ENCODE results near the gene PCMT1. TPM values are rescaled to one million over a fixed set of nuclear protein-coding genes. Genes with fewer than 3 reads are reported as not detected.

Gene PCMT1
- total RNA-seq, 2 donors from 2014 or later = 83.5 to 86.2 TPM

- peaks cover 0 to 1% of the 10 kb centered on the region in 2 donors for H3K36me3 Mint-ChIP-seq (ENCODE audit: insufficient read depth in 2 of 2)
- H3K9me3 Mint-ChIP-seq = no peaks in the 10 kb centered on the region
- ATAC-seq (replicated peaks in 1 of 2) = no peak
- no peak for DNase-seq
- H3K27ac Mint-ChIP-seq = no peak overlapping the region
- peaks cover 37% of the 10 kb centered on the region for H3K4me1 Mint-ChIP-seq (ENCODE audit: low read depth)
- no peak overlapping the region for H3K4me3 Mint-ChIP-seq
- no peaks in the 10 kb centered on the region for H3K27me3 Mint-ChIP-seq (ENCODE audit: low read depth)
Measured at GRCh38 chr6:149754548-149754947, 5.0 kb downstream of the PCMT1 start.

- no peak for DNase-seq
- Mint-ChIP-seq H3K27me3 (ENCODE audit: low read depth) (no peaks in the 10 kb centered on the region), H3K27ac (no peak overlapping the region), H3K4me3 (no peak overlapping the region), H3K36me3 (ENCODE audit: insufficient read depth in 2 of 2) (peaks cover 3 to 5% of the 10 kb centered on the region in 2 donors), H3K9me3 (no peaks in the 10 kb centered on the region), H3K4me1 (ENCODE audit: low read depth) (peaks cover 41% of the 10 kb centered on the region)
- no peak for ATAC-seq (replicated peaks in 1 of 2)
Measured at GRCh38 chr6:149755300-149756260, 6.0 kb downstream of the PCMT1 start.

DNA sequence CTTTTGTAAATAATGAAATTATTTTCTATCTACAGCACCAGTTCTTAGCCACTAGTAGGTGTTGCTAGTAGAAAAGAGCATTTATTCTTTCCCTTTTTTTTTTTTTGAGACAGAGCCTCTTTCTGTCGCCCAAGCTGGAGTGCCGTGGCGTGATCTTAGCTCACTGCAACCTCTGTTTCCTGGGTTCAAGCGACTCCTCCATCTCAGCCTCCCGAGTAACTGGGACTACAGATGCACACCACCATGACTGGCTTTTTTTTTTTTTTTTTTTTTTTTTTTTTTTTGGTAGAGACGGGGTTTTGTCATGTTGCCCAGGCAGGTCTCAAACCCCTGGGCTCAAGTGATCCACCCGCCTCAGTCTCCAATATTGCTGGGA lies 6.7 kb downstream of the PCMT1 start:
- no peaks in the 10 kb centered on the region for H3K27me3 Mint-ChIP-seq (ENCODE audit: low read depth)
- peaks cover 40% of the 10 kb centered on the region for H3K4me1 Mint-ChIP-seq (ENCODE audit: low read depth)
- no peak overlapping the region for H3K4me3 Mint-ChIP-seq
- no peaks in the 10 kb centered on the region for H3K9me3 Mint-ChIP-seq
- peaks cover 3 to 5% of the 10 kb centered on the region in 2 donors for H3K36me3 Mint-ChIP-seq (ENCODE audit: insufficient read depth in 2 of 2)
- no peak for ATAC-seq (replicated peaks in 1 of 2)
- H3K27ac Mint-ChIP-seq = no peak overlapping the region
- no peak for DNase-seq

DNA sequence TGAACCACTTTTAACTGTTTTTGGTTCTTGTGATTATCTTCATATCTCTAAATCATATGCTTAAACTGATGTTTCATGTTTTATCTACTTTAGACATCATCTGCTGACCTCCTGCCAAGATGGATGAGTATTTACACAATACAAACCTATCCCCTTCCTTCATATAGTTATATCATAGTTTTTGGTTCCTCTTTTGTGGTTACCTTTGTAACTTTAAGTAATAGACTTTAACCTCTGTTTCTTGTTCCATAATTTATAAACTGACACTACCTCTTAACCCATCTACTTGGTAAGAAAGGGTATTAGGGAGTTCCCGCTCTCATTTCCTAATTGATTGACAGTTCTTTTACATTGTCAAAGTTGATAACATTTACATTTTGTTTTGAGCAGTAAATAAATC lies 11.9 kb downstream of the PCMT1 start:
- no peak overlapping the region for H3K4me3 Mint-ChIP-seq
- peaks cover 6 to 14% of the 10 kb centered on the region in 2 donors for H3K36me3 Mint-ChIP-seq (ENCODE audit: insufficient read depth in 2 of 2)
- H3K27me3 Mint-ChIP-seq (ENCODE audit: low read depth) = no peaks in the 10 kb centered on the region
- H3K9me3 Mint-ChIP-seq = peaks cover 2 to 3% of the 10 kb centered on the region in 2 donors
- ATAC-seq (replicated peaks in 1 of 2) (no peak), DNase-seq (no peak)
- peaks cover 11% of the 10 kb centered on the region for H3K4me1 Mint-ChIP-seq (ENCODE audit: low read depth)
- peak overlapping the region; percentile 27 for H3K27ac Mint-ChIP-seq

GRCh38 chr6:149763866-149764265 lies 14.3 kb downstream of the PCMT1 start:
- Mint-ChIP-seq H3K9me3 (peaks cover 4 to 5% of the 10 kb centered on the region in 2 donors), H3K27ac (no peak overlapping the region), H3K27me3 (ENCODE audit: low read depth) (no peaks in the 10 kb centered on the region), H3K4me3 (no peak overlapping the region), H3K4me1 (ENCODE audit: low read depth) (peaks cover 16% of the 10 kb centered on the region), H3K36me3 (ENCODE audit: insufficient read depth in 2 of 2) (peaks cover 9 to 18% of the 10 kb centered on the region in 2 donors)
- no peak for ATAC-seq (replicated peaks in 1 of 2)
- DNase-seq = no peak

- Mint-ChIP-seq H3K27ac (no peak overlapping the region), H3K4me3 (no peak overlapping the region), H3K36me3 (ENCODE audit: insufficient read depth in 2 of 2) (peaks cover 11 to 18% of the 10 kb centered on the region in 2 donors), H3K4me1 (ENCODE audit: low read depth) (peaks cover 5% of the 10 kb centered on the region), H3K9me3 (peaks cover 4 to 5% of the 10 kb centered on the region in 2 donors), H3K27me3 (ENCODE audit: low read depth) (no peaks in the 10 kb centered on the region)
- no peak for ATAC-seq (replicated peaks in 1 of 2)
- DNase-seq = no peak
Measured at GRCh38 chr6:149766156-149766769, 16.7 kb downstream of the PCMT1 start.

- Mint-ChIP-seq H3K27me3 (ENCODE audit: low read depth) (no peaks in the 10 kb centered on the region), H3K27ac (peak overlapping the region; percentile 64), H3K9me3 (peaks cover 4 to 5% of the 10 kb centered on the region in 2 donors), H3K4me1 (ENCODE audit: low read depth) (peaks cover 5% of the 10 kb centered on the region), H3K36me3 (ENCODE audit: insufficient read depth in 2 of 2) (peaks cover 11 to 22% of the 10 kb centered on the region in 2 donors), H3K4me3 (no peak overlapping the region)
- ATAC-seq (replicated peaks in 1 of 2) (no peak), DNase-seq (no peak)
Measured at GRCh38 chr6:149769676-149770075, 20.1 kb downstream of the PCMT1 start.

DNA sequence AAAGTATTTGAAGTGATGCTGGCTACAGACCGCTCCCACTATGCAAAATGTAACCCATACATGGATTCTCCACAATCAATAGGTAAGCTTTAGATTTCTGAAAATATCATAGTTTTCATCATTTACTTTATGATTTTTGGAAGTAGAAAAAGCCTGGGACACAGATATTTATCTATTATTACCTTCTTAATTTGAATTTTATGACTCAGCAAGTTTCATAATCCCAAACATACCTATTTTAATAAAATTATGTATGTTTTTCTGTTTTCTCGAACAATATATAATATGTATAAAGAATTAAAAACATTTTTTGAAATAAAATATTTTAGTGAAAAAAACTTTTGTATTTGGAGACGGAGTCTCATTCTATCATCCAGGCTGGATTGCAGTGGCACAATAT lies 21.6 kb downstream of the PCMT1 start:
- Mint-ChIP-seq H3K4me1 (ENCODE audit: low read depth) (peaks cover 5% of the 10 kb centered on the region), H3K27me3 (ENCODE audit: low read depth) (no peaks in the 10 kb centered on the region), H3K36me3 (ENCODE audit: insufficient read depth in 2 of 2) (peaks cover 8 to 17% of the 10 kb centered on the region in 2 donors), H3K27ac (no peak overlapping the region), H3K9me3 (peaks cover 2% of the 10 kb centered on the region in 2 donors), H3K4me3 (no peak overlapping the region)
- ATAC-seq (replicated peaks in 1 of 2) = no peak
- DNase-seq = no peak

DNA sequence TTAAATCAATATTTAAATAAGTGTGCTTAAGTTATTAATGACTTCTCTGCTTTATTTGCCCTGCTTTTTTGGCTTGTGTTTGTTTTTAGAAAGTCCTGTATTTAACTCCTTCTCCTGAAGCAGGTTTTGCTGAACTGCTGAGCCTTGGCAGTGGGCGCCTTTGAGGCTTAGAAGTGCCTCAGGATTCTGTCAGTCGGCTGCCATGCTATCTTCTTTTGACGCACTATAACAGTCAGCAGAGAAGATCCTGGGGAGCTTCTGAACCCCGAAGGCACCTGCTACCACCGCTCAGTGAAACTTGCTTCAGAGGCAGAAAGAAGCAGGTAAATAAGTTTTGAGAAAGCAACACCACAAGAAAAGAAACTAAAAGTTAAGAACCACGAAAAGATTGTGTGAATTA lies 22.4 kb downstream of the PCMT1 start:
- Mint-ChIP-seq H3K9me3 (no peaks in the 10 kb centered on the region), H3K36me3 (ENCODE audit: insufficient read depth in 2 of 2) (peaks cover 5 to 11% of the 10 kb centered on the region in 2 donors), H3K27ac (no peak overlapping the region), H3K27me3 (ENCODE audit: low read depth) (no peaks in the 10 kb centered on the region), H3K4me3 (no peak overlapping the region), H3K4me1 (ENCODE audit: low read depth) (peaks cover under 1% of the 10 kb centered on the region)
- DNase-seq = no peak
- no peak for ATAC-seq (replicated peaks in 1 of 2)

- H3K27ac Mint-ChIP-seq = no peak overlapping the region
- peaks cover 2 to 10% of the 10 kb centered on the region in 2 donors for H3K36me3 Mint-ChIP-seq (ENCODE audit: insufficient read depth in 2 of 2)
Measured at GRCh38 chr6:149777624-149778023, 28.1 kb downstream of the PCMT1 start.

GRCh38 chr6:149779644-149779963 lies 30.1 kb downstream of the PCMT1 start:
- peaks cover 2 to 11% of the 10 kb centered on the region in 2 donors for H3K36me3 Mint-ChIP-seq (ENCODE audit: insufficient read depth in 2 of 2)
- no peaks in the 10 kb centered on the region for H3K27me3 Mint-ChIP-seq (ENCODE audit: low read depth)
- no peaks in the 10 kb centered on the region for H3K4me1 Mint-ChIP-seq (ENCODE audit: low read depth)
- DNase-seq (no peak), ATAC-seq (replicated peaks in 1 of 2) (no peak)
- no peaks in the 10 kb centered on the region for H3K9me3 Mint-ChIP-seq
- H3K27ac Mint-ChIP-seq = no peak overlapping the region
- H3K4me3 Mint-ChIP-seq = no peak overlapping the region

More at GRCh38 chr6:149777624-149778023, 28.1 kb downstream of the PCMT1 start:
- Mint-ChIP-seq H3K27me3 (ENCODE audit: low read depth) (no peaks in the 10 kb centered on the region), H3K9me3 (no peaks in the 10 kb centered on the region), H3K4me3 (no peak overlapping the region), H3K4me1 (ENCODE audit: low read depth) (no peaks in the 10 kb centered on the region)
- no peak for DNase-seq
- ATAC-seq (replicated peaks in 1 of 2) = no peak

- Mint-ChIP-seq H3K36me3 (ENCODE audit: insufficient read depth in 2 of 2) (peaks cover 2 to 12% of the 10 kb centered on the region in 2 donors), H3K27ac (peak overlapping the region; percentile 5), H3K4me1 (ENCODE audit: low read depth) (no peaks in the 10 kb centered on the region), H3K27me3 (ENCODE audit: low read depth) (no peaks in the 10 kb centered on the region), H3K9me3 (no peaks in the 10 kb centered on the region), H3K4me3 (no peak overlapping the region)
- no peak for ATAC-seq (replicated peaks in 1 of 2)
- no peak for DNase-seq
Measured at GRCh38 chr6:149781715-149782114, 32.2 kb downstream of the PCMT1 start.

GRCh38 chr6:149782337-149782736 lies 32.8 kb downstream of the PCMT1 start:
- H3K27me3 Mint-ChIP-seq (ENCODE audit: low read depth) = no peaks in the 10 kb centered on the region
- no peak overlapping the region for H3K27ac Mint-ChIP-seq
- ATAC-seq (replicated peaks in 1 of 2) = no peak
- H3K4me3 Mint-ChIP-seq = no peak overlapping the region
- peaks cover 2 to 12% of the 10 kb centered on the region in 2 donors for H3K36me3 Mint-ChIP-seq (ENCODE audit: insufficient read depth in 2 of 2)
- H3K9me3 Mint-ChIP-seq = no peaks in the 10 kb centered on the region
- H3K4me1 Mint-ChIP-seq (ENCODE audit: low read depth) = no peaks in the 10 kb centered on the region
- no peak for DNase-seq
